HG03039 (cell line): ENCODE data around the gene CDK18.
"Not testable (repeated sequence)": the region's sequence is repeated elsewhere in the genome, so short reads cannot be mapped to it uniquely, and the experiment has no call there.

Experiments
- ATAC-seq: cut with Tn5 transposase; IDR thresholded peaks from one replicate; pipeline ENCODE4 v1.9.1; 2021; ENCODE audit warnings: mild to moderate bottlenecking, moderate library complexity; ENCODE audit not compliant: unreplicated experiment

CDK18 gene

GRCh38 chr1:205504311-205505075 is at the start of gene CDK18:
CDK18 (plus strand) TSS chr1:205504669; CDS start chr1:205523168, 18,499 bp downstream.
- ATAC-seq, result no peak

GRCh38 chr1:205454903-205455335 is 49.5 kb upstream of the CDK18 start:
- ATAC-seq, result no peak

GRCh38 chr1:205455581-205456382 is 48.7 kb upstream of the CDK18 start, which contains the start of gene BLACAT1:
BLACAT1 (minus strand) TSS chr1:205456045.
- ATAC-seq, result no peak

- no peak for ATAC-seq
Observed at GRCh38 chr1:205456383-205456867, 48.0 kb upstream of the CDK18 start.

- ATAC-seq, result no peak
Observed at GRCh38 chr1:205456868-205457745, 47.4 kb upstream of the CDK18 start.

- no peak for ATAC-seq
Observed at GRCh38 chr1:205458777-205459566, 45.5 kb upstream of the CDK18 start.

- no peak for ATAC-seq
Observed at GRCh38 chr1:205465392-205465791, 39.1 kb upstream of the CDK18 start.

- ATAC-seq, result no peak
Observed at GRCh38 chr1:205466595-205467220, 37.8 kb upstream of the CDK18 start.

- no peak for ATAC-seq
Observed at GRCh38 chr1:205470131-205470530, 34.3 kb upstream of the CDK18 start.

- no peak for ATAC-seq
Observed at GRCh38 chr1:205472737-205473441, 31.6 kb upstream of the CDK18 start.

- ATAC-seq, result no peak
Observed at GRCh38 chr1:205473475-205473874, 31.0 kb upstream of the CDK18 start.

GRCh38 chr1:205473966-205474365 is 30.5 kb upstream of the CDK18 start:
- ATAC-seq, result no peak

GRCh38 chr1:205474571-205474970 is 29.9 kb upstream of the CDK18 start:
- ATAC-seq, result no peak

- no peak for ATAC-seq
Observed at GRCh38 chr1:205475855-205476254, 28.6 kb upstream of the CDK18 start.

- ATAC-seq, result no peak
Observed at GRCh38 chr1:205476648-205477047, 27.8 kb upstream of the CDK18 start.

- no peak for ATAC-seq
Observed at GRCh38 chr1:205477121-205477758, 27.2 kb upstream of the CDK18 start.

- no peak for ATAC-seq
Observed at GRCh38 chr1:205477759-205478247, 26.7 kb upstream of the CDK18 start.

GRCh38 chr1:205478985-205479384 is 25.5 kb upstream of the CDK18 start:
- ATAC-seq, result not testable (repeated sequence)
